ENCODE measurements around the gene FBXO42. TPM values are rescaled to one million over a fixed set of nuclear protein-coding genes. Genes with fewer than 3 reads are reported as not detected.

FBXO42 gene
- total and polyA plus RNA-seq, 9 of the 15 experiments (the other 6 are each of a cell fraction or from before 2014, with no cell fraction given), result 7.2 to 24.8 (median 17.4) TPM

GRCh38 chr1:16207318-16208269 is 144.7 kb downstream of the FBXO42 start (continued):
- TF ChIP-seq MAX (CRISPR knock-in tag; IDR thresholded peaks at IDR 0.05) (no peak), ZNF174 (CRISPR knock-in tag; IDR thresholded peaks at IDR 0.05) (no peak), HDAC1 (IDR thresholded peaks at IDR 0.05) (no peak; a peak in 1 of 4 replicates), TCF7 (IDR thresholded peaks at IDR 0.05; ENCODE audit: borderline replicate concordance) (no peak), CCAR2 (IDR thresholded peaks at IDR 0.05; ENCODE audit: low read depth, low read length) (no peak), RUNX1 (IDR thresholded peaks at IDR 0.05; ENCODE audit: low read depth) (no peak), ZNF395 (CRISPR knock-in tag; IDR thresholded peaks at IDR 0.05) (peak; percentile 33; the same call in 1 of the 2 replicates), ARHGAP35 (IDR thresholded peaks at IDR 0.05; ENCODE audit: partially characterized antibody) (no peak), SMARCC2 (IDR thresholded peaks at IDR 0.05; ENCODE audit: low read depth) (0 out of 2 replicates have a peak, but pooled peaks have one; percentile 26), PTRF (tag; IDR thresholded peaks at IDR 0.05) (no peak), ZNF766 (CRISPR knock-in tag; conservative IDR thresholded peaks at IDR 0.05) (no peak), LARP7 (IDR thresholded peaks at IDR 0.05) (peak; percentile 66; the same call in 1 of the 2 replicates), ZNF384 (IDR thresholded peaks at IDR 0.05; ENCODE audit: low read depth, low read length) (no peak), BRD9 (IDR thresholded peaks at IDR 0.05; ENCODE audit: low read depth, partially characterized antibody) (peak; percentile 51), ILF3 (IDR thresholded peaks at IDR 0.05; ENCODE audit: borderline replicate concordance) (no peak), TFAP4 (CRISPR knock-in tag; IDR thresholded peaks at IDR 0.05; ENCODE audit: borderline replicate concordance) (no peak), STAT5B (CRISPR knock-in tag; IDR thresholded peaks at IDR 0.05) (0 out of 2 replicates have a peak, but pooled peaks have one; percentile 42), CC2D1A (IDR thresholded peaks at IDR 0.05) (0 out of 2 replicates have a peak, but pooled peaks have one; percentile 38), HES1 (IDR thresholded peaks at IDR 0.05; ENCODE audit: low read depth) (no peak), NR2C1 (IDR thresholded peaks at IDR 0.05) (no peak), NR2C1 (tag; IDR thresholded peaks at IDR 0.05) (peak; percentile 33; the same call in 1 of the 2 replicates), ARNT (IDR thresholded peaks at IDR 0.05) (peak in 1 of 2 experiments; percentile 66; a peak in 2 of 4 replicates), ZNF124 (CRISPR knock-in tag; IDR thresholded peaks at IDR 0.05) (no peak; the same call in 1 of the 2 replicates), MEIS2 (IDR thresholded peaks at IDR 0.05; ENCODE audit: partially characterized antibody) (no peak), OTX1 (CRISPR knock-in tag; IDR thresholded peaks at IDR 0.05) (0 out of 2 replicates have a peak, but pooled peaks have one; percentile 25), MIER1 (IDR thresholded peaks at IDR 0.05; ENCODE audit: low read depth) (0 out of 2 replicates have a peak, but pooled peaks have one; percentile 59), RFX5 (IDR thresholded peaks at IDR 0.05; ENCODE audit: low read depth, low read length) (no peak)

All from K562 (cell line).